ENCODE measurements around the gene FRMD8. TPM values are rescaled to one million over a fixed set of nuclear protein-coding genes. Genes with fewer than 3 reads are reported as not detected.

FRMD8 gene
- total RNA-seq, 4 donors from 2014 or later, result 44.1 to 88.7 (median 81.0) TPM

DNA sequence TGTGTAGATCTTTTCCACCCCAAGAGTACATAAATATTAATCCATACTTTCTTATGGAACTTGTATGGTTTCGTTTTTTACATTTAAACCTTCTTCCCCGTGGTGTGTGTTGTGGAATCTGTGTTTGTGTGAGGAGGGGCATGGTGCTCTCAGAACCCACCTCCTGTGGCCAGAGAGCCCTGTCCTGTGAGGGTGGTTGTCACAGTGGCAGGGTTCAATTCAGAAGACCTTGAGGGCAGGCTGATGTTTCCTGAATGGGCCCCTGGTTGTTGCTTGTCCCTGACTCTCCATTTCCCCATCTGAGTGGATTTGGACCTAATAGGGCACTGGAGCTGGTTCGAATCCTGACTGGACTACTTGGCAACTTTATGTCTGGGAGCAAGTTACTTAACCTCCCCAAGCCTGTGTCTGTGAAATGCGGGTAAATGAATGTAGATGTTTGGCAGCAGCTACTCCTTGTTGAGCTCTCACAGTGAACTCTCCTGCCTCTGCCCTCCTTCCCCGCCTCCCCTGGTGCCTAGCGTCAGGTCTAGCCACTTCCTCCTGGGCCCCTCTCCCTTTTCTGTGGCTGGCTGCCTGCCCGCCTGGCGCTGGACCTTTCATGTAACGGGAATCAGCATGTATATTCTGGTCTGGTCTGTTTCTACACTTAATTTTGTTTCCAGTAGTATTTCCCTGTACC is 43.4 kb downstream of the FRMD8 start:
- TF ChIP-seq, protein P1, sequence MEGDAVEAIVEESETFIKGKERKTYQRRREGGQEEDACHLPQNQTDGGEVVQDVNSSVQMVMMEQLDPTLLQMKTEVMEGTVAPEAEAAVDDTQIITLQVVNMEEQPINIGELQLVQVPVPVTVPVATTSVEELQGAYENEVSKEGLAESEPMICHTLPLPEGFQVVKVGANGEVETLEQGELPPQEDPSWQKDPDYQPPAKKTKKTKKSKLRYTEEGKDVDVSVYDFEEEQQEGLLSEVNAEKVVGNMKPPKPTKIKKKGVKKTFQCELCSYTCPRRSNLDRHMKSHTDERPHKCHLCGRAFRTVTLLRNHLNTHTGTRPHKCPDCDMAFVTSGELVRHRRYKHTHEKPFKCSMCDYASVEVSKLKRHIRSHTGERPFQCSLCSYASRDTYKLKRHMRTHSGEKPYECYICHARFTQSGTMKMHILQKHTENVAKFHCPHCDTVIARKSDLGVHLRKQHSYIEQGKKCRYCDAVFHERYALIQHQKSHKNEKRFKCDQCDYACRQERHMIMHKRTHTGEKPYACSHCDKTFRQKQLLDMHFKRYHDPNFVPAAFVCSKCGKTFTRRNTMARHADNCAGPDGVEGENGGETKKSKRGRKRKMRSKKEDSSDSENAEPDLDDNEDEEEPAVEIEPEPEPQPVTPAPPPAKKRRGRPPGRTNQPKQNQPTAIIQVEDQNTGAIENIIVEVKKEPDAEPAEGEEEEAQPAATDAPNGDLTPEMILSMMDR (IDR thresholded peaks at IDR 0.05), result peak in 2 of 6 experiments; percentile 3 to 7
- peak in 3 of 4 donors; percentile 57 to 67 (median 57) for TF ChIP-seq POLR2A (IDR thresholded peaks at IDR 0.05)
- peak overlapping the region; percentile 89 to 100 (median 100) for H3K27ac ChIP-seq
- H3K4me1 ChIP-seq, result peaks cover 11 to 87% (median 55%) of the 10 kb centered on the region in 3 donors
- intact Hi-C loops (cut with DNase I), result loop anchor here (10.0 kb wide), 1 partner anchor 45 kb away; no protein-coding TSS in a partner anchor
- DNase-seq, result no peak
- H3K4me3 ChIP-seq, result peak overlapping the region; percentile 3 to 95 (median 84)
- WGBS, 2 donors, result 2% methylated on average over 9 of the region's 9 CpGs
- H3K9me3 ChIP-seq, result no peaks in the 10 kb centered on the region
- H3K36me3 ChIP-seq, result peaks cover 4 to 61% (median 28%) of the 10 kb centered on the region in 3 donors
- no peaks in the 10 kb centered on the region for H3K27me3 ChIP-seq

DNA sequence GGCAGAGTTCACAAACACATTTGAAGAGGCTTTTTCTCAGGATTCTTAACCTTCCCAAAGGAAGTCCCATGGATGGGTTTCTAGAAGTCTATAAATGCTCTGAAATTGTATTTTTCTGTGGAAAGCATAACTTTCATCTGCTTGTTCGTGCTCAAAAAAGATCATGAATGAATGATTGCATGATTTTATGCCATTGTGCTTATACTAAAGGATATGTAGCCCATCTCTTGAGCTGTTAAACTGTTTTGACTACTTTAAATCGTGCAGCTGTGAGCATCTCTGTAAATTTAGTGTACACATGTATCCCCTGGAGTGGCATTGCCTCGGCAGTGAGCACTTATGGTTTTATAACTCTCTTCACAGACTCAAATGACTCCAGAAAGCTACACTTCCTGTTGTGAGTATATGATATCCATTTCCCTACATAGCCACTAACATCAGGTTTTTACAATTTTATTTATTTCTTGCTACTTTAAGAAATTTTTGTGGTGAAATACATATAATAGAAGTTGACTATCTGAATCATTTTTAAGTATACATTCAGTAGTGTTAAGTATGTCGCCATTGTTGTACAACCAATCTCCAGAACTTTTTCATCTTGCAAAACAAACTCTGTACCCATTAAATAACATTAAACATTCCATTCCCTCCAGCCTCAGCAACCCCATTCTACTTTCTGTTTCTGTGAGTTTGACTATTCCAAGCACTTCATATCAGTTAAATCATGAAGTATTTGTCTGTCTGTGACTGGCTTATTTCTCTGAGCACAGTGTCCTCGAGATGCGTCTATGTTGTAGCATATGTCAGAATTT is 44.2 kb downstream of the FRMD8 start:
- DNase-seq, result no peak
- H3K27me3 ChIP-seq, result no peaks in the 10 kb centered on the region
- H3K36me3 ChIP-seq, result peaks cover 4 to 61% (median 29%) of the 10 kb centered on the region in 3 donors
- peak overlapping the region; percentile 3 to 95 (median 84) for H3K4me3 ChIP-seq
- H3K4me1 ChIP-seq, result peaks cover 17 to 94% (median 61%) of the 10 kb centered on the region in 3 donors
- intact Hi-C loops (cut with DNase I), result no loop called here
- TF ChIP-seq POLR2A (IDR thresholded peaks at IDR 0.05), result peak in 1 of 4 donors; percentile 14
- TF ChIP-seq, protein P1 (IDR thresholded peaks at IDR 0.05), result no peak
- no peaks in the 10 kb centered on the region for H3K9me3 ChIP-seq
- H3K27ac ChIP-seq, result peak overlapping the region; percentile 89 to 100 (median 100)
- 20 to 21% methylated on average over 6 of the region's 6 CpGs for WGBS, 2 donors

DNA sequence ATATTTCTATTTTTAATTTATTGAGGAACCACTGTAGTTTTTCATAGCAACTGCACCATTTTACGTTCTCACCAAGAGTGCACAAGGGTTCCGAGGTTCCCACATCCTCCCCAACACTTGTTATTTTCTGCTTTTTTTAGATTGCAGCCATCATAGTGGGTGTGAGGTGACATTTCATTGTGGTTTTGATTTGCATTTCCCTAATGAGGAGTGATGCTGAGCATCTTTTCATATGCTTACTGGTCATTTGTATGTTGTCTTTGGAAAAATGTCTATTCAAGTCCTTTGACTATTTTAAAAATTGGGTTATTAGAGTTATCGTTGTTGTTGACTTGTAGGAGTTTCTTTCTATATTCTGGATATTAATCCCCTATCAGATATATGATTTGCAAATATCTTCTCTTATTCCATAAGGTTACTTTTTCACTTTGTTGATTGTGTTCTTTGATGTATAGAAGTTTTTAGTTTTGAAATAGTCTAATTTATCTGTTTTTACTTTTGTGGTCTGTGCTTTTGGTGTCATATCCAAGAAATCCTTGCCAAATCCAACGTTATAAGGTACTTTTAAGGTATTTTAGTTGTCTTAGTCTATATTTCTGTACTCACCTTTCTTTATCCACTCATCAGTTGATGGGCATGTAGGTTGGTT is 45.1 kb downstream of the FRMD8 start:
- DNase-seq, result no peak
- Histone ChIP-seq H3K4me1 (peaks cover 17 to 100% (median 67%) of the 10 kb centered on the region in 3 donors), H3K27ac (peak overlapping the region; percentile 35 to 100 (median 74)), H3K9me3 (no peaks in the 10 kb centered on the region), H3K4me3 (peak overlapping the region in 3 of 4 donors; percentile 7 to 89 (median 78)), H3K27me3 (no peaks in the 10 kb centered on the region), H3K36me3 (peaks cover 4 to 61% (median 29%) of the 10 kb centered on the region in 3 donors)
- WGBS, 2 donors, result 17 to 39% methylated on average over 4 of the region's 4 CpGs
- TF ChIP-seq POLR2A (IDR thresholded peaks at IDR 0.05), result peak in 1 of 4 donors; percentile 23
- TF ChIP-seq, protein P1 (IDR thresholded peaks at IDR 0.05), result no peak
- intact Hi-C loops (cut with DNase I), result no loop called here

DNA sequence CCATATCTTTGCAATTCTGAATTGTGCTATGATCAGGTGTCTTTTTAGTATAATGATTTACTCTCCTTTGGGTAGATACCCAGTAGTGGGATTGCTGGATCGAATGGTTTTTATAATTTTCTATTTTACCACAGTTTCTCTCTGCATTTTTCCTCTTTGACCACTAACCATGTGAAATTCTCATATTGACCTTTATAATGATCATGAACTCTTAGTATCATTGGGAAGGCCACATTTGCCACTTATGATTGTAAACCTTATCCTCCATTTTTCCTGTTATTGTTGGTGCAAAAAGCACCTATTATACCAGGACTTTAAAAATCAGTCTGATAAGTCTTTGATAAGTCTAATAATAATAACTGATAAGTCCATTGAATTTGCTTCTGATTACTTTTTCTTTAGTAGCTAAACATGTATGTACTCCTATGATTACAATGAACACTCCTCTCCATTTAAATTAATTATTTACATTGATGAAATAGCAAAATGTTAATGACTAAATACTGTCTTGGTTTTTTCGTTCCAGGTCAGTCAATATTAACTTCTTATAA is 45.7 kb downstream of the FRMD8 start:
- TF ChIP-seq, protein P1 (IDR thresholded peaks at IDR 0.05), result no peak
- no peak for TF ChIP-seq POLR2A (IDR thresholded peaks at IDR 0.05)
- no peaks in the 10 kb centered on the region for H3K9me3 ChIP-seq
- H3K27me3 ChIP-seq, result no peaks in the 10 kb centered on the region
- H3K36me3 ChIP-seq, result peaks cover 4 to 61% (median 26%) of the 10 kb centered on the region in 3 donors
- peaks cover 17 to 99% (median 68%) of the 10 kb centered on the region in 3 donors for H3K4me1 ChIP-seq
- peak overlapping the region in 3 of 4 donors; percentile 7 to 89 (median 78) for H3K4me3 ChIP-seq
- intact Hi-C loops (cut with DNase I), result no loop called here
- 51 to 59% methylated on average over 2 of the region's 2 CpGs for WGBS, 2 donors
- H3K27ac ChIP-seq, result peak overlapping the region in 3 of 4 donors; percentile 50 to 100 (median 99)
- no peak for DNase-seq
